Activated T-helper 1 cell treated with anti-CD3 and anti-CD28 coated beads, Interleukin-2, amount 50 U/mL, for 16 hours (primary cell): ENCODE data around the gene DCANP1.

ENCODE experiments used
- DNase-seq, 2 donors: peaks; one replicate each; pipeline ENCODE4 v3.0.0-alpha.2; 2020; ENCODE audit warnings: low read depth in 1 of 2, low spot score in 1 of 2

Gene DCANP1

DNA sequence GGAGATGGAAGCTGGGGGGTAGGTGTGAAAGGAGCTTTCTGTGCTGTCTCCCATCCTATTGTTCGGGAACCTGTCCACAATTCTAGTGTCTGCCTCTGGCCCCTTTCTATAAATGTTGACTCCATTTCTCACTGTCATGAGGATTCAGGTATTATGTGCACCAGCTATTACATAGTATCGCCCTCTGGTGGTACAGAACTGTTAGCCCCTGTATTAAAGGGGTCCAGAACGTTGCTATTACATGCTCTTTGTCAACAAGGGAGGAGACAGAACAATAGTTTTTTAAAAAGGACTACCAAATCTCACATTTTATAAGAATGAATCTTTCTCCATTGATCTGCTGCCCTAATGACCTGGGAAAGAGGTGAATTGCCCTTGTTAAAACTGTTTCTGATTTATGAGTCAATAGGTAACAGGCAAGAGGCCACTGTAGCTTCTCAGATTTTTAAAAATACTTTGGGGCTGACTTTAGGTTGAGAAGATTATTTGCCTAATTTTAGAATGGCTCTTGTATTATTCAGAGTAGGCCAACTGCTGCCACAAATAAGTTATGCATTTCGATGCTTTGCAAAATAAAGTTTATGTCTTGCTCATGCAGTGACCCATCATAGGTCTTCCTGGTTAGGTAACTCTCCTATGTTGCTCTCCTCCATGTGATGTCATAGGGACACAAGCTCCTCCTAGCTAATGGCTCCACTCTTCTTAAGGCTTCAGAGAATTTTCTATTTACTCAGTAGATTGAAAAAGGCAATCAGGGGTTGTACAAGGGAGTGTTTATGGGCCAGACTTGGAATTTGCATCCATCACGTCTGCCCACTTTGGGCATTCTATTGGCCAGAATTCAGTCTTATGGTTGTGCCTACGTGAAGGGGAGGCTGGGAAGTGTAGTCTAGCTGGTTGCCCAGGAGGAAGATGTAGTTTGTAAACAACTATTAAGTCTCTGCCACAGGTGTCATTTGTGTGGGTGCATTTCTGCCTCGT, 20.8 kb downstream of the DCANP1 start:
- DNase-seq: no peak

DNA sequence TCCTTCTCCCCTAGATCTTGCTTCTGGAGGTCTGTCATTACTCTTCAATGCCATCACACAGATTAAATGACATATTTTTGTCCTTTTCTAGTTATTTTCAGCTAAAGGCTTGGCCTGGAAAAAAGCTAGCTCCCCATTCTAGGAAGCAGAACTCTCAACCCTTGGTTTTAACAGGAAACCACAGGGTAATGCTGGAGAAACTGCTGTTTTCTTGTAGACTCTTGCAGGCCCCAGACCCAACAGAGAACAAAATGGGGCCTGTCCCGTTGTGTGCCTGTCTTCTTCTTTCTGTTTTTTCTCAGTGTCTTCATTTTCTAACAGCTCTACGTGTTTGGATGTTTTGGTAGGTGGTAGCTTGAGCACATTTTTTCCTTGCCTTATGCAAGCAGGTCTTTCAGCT, 21.5 kb downstream of the DCANP1 start:
- no peak for DNase-seq

DNA sequence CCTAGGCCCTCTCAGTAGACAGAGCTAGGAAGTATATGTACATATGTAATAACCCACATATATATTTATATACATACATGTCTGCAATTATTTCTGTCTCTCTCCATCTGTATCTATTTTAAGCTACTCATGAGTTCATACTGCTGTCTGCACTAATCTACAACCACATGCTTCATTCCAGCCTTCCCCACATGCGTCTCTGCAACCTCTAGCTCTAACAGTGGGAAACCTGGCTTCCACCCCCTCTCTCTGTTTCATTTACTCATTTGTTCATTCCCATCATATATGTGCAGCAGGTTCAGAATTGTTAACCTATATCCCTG, 23.3 kb downstream of the DCANP1 start:
- DNase-seq: no peak

DNA sequence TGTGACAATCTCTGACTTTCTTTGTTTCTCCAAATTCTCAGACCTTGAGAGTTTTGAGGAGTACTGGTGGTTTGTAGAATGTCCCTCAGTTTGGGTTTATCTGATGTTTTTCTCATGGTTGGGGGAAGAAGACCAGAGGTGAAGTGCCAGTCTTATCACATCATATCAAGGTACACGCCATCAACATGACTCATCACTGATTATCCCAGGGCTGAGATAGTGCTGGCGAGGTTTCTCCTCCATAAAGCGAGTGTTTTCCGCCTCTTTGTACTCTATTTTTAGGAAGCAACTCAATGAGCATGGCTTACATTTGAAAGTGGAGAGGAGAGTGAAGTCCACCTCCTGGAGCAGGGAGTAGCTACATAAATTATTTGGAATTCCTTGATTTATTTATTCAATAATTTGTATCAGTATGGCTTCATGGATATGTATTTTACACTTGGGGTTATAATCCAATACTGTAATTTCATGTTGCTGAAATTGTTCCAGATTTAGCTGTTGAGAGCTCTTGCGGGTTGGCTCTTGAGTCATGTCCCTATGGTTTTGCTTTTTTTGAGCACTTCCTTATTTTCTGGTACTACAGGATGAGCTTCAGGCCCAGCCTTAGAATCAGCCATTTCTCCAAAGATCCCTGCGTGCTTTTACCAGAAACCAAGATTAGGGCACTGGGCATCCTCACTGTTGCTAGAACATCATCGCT, 23.9 kb downstream of the DCANP1 start:
- no peak for DNase-seq

DNA sequence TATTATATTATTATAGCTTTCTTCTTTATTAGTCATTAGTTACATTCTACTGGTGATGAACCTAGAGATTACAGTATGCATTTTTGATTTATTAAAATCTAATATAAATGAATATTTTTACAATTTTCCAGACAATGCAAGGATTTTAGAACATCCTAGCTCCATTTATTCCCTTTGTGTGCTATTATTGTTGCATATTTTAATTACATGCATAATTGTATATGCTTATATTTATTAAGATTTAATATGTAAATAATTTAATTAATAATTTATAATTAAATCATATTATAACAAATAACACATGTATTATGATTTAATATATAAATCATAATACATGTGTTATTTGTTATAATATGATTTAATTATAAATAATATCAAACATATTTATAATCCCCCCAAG, 24.7 kb downstream of the DCANP1 start:
- no peak for DNase-seq

DNA sequence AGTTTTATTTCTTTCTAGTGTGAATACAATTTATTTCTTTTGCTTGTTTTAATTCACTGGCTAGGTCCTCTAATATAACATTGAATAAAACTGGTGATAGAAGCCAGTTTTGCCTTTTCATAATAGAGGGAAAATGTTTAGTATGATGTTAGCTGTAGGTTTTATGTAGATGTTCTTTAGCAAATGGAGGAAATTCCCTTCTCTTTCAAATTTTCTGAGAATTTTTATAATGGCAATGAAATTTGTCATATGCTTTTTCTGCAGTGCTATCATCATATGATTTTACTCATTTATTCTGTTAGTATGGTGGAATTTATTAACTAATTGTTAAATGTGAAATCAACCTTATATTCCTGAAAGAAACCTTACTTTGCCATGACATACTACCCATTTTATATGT, 30.1 kb downstream of the DCANP1 start:
- no peak for DNase-seq

DNA sequence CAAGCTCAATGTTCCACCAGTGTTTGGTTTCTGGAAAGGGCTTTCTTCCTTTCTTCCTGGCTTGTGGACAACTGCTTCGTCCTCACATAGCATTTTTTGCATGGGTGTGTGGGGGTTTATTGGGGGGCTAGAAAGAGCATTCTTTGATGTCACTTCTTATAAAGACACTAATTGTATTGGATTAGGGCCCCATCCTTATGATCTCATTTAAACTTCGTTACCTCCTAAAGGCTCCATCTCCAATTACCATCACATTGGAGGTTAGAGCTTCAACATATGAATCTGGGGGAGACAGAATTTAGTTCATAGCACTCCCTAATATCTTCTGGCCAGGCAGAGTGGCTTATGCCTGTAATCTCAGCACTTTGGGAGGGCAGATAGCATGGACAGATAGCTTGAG, 42.1 kb downstream of the DCANP1 start:
- no peak for DNase-seq

DNA sequence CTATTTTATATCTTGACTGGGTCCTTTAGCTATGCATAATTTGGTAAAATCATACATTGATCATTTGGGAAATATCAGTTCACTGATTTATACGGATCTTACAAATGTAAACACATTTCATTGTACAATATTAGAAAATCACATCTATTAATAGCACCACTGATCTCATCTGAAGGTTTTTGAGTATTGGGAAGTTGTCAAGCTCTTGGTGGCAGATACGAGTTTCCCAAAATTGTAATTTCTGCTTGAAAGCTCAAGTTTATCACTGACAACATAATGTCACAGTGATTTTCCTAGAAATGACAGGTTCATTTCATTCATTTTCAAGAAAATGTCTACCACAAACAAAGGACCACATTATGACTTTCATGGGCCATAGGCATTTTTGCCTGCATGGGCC, 45.1 kb downstream of the DCANP1 start:
- no peak for DNase-seq

DNA sequence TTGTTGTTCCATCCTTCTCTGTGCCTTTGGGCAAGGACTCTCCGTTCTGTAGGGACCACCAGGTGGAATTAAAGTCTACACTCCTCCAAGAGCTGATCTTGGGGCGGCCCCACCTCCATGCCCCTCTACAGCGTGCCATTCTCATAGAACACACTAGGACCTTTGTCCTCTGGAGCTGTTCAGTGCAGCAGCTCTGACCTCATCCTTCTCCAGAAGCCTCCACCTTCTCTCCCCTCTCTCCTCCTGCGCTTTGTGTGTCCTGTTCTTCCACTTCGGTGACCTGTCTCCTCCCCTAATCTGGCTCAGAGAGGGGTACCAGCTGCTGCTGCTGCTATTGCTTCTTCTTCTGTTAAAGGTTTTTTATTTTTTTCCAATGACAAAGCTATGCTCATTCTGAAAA, 46.3 kb downstream of the DCANP1 start:
- DNase-seq: no peak

DNA sequence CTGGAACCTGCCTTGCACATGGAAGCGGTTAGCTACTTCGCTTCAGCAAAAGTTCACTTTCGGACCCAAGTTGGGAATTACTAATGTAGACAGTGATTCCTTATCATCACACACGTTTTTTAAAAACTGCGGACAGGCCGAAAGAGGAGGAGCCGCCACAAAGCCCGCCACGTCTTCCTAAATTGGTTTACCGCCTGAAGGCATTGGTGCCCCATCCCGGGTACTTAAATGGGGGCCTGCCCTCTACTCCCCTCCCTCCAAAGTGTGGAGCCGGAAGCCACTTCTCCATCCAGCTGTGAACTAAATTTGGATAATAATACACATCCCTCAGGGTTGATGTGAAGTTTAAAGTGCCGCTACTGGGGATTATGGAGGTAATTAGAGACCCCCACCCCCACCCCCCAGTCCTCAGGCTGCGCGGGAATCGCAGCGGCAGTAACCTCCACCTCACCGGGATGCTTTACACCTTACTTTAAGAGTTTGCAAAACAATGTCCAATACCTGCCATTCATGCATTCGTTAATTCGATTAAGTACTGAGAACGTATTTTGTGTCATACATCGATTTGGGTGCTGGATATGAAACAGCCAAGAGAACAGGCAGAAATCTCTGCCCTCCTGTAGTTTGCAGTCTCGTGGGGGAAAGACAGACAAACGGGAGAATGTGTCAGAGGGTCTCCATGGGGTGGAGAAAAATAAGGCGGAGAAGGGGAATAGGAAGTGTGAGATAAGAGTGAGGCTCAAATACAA, 47.2 kb downstream of the DCANP1 start:
- DNase-seq: no peak

DNA sequence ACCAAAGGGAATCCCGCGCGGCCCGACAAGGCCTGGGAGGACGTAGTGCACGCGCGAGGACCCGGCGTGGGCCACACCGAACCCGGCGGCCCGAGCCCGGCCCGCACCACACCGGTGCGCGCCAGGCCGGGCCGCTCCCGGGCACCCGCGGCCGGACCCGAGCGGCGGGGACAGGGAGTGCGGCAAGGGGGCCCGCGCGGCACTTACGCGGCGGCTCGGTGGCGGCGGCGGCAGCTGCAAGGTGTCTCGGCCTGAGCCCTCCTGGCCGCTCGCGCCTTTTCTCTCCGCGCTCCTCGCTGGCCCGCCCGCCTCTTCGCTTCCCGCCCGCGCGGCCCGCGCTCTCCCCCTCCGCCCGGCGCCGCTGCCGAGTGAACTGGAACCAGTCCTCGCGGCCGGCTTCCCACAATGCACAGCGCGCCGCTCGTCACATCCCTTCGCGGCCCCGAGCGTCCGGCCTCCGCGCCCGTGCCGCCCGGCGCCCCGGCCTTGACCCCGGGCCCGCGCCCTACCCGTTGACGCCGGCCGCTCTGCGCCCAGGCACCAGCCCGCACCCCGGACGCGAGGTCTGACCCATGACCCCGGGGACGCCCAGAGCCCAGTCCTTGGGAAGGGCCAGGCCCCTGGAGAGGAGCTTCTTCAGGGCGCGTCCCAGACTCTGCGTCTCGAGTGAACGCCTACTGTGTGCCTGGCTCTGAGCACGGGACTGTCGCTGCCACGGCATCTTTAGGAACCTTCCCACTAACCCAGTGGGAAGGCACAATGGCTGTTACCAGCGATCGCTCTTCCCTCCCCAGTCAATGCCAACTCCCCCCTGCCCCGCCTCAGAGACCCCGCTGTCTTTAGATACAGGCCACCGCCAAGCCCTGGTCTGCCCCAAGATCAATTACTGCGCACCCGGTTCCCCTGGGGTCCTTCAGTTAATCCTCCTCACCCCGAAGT, 48.0 kb downstream of the DCANP1 start, which contains the start of gene MACROH2A1:
TSS of gene MACROH2A1 (minus strand) at position 377 of the 939 bp plus-strand sequence. CDS start 10,138 bp downstream, outside the sequence.
- peak; percentile 58 to 67 for DNase-seq

DNA sequence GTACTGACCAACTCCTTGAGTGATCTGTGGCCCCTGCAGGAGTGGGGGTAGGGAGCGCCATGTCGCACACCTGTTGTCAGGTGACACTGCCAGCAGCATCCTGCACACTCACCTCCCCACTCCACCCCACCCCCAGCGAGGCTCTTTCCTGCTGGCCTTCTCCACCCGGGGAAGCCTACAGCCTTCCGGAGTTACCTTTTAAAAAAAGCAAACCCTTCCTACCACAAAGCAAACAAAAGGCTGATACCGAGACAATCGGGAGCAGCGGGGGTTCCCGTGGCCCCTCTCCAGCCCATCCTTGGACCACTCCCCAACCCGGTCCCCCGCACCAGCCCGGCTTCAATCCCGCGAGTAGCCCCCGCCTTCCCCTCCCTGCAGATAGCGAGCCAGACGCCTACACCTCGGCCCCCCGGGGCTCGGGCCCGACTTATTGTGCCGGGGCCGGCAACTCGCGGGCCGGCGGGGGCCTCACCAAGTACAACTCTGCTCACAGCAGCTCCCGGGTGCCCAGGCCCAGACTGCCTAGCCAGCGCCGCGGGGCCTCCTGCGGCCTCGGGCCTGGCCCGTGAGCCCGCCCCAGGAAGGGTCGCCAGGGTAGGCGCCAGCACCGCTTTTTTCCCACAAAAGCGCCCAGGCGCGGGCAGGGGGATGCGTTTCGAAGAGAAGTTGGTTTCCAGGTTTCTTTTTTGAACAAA, 48.8 kb downstream of the DCANP1 start:
- peak in 1 of 2 donors; percentile 11 for DNase-seq

DNA sequence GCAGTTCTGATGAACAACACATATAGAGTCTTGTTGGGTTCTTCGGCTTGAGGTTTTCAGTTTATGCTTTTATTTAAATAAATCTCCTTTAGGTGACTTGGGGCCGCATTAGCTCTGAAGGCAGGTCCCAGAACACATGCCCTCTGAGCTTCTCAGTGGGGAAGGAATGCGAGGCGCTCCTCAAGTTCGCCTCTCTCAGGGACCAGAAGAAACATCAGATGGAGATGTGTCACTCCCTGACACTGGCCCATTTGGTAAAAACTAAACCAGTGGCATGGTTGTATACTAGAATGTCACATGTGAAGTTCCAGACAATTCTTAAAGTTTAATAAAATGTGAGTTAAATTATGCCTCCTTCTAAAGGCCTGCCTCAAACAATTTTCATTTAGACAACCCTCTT, 50.1 kb downstream of the DCANP1 start:
- no peak for DNase-seq

DNA sequence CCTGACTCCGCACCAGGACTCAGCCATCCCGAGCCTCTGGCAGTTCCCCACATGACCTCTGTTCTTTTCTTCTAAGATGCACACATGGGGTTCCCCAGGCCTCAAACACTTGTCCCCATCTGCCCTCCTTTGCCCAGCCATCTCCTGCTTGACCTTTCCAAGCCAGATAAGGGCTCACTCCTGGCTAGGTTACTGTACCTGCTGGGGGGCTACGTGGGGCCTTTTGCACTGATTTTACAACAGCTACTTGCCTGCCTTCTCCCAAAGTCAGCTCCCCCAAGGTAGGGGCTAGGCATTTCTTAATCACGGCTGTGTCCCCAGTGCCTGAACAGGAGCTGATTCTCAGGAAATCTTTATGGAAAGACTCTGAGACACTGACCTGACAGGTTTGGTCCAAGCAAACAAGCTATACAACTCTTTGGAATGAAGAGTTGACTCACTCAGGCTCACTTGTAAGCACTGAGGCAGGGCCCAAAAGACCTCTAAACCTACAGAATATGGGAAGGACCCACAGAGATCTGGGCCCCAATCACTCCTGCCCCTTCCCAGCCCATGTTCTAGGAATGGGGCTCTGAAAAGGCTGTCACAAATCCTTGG, 50.6 kb downstream of the DCANP1 start:
- no peak for DNase-seq

DNA sequence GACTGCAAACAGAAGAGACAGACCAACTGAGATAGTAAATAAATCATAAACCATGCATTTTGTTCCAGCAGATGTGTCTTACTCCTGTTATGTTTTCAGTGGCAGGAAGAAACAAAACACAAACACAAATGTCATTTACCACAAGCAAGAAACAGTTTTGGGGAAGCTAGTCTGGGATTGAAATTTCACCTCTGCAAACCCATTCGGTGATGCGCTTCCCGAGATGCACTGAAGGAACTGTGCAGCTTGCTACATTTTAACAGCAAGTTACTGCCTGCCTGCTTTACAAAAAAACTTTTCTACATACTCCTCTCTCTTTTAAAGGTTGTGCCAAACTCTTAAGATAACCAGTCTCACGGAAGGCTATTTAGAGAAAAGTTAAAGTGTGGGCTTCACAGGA, 51.3 kb downstream of the DCANP1 start:
- DNase-seq: no peak

DNA sequence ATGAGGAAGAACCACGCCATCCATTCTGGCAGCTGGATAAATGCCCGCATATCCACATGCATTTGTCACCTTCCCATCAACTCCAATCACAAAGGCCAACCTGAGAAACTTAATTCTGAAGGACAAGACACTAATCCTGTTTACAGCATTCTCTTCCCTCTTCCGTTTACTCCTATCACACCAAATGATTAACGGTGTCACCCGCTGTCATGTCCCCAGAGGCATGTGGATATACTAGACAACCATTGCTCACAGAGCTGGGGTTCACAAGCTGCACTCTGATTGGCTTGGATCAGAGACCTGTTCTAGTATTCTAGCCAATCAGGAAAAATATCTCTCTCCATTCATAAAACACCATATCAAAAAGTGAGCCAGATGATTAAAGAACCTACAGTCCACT, 51.7 kb downstream of the DCANP1 start:
- DNase-seq: no peak
